ENCODE data around the gene SPP2.

GRCh38 chr2:234031207-234031606, 19.3 kb upstream of the SPP2 start:
- no peak for TF ChIP-seq ZFX (IDR thresholded peaks at IDR 0.05)
- TF ChIP-seq CTCF (conservative IDR thresholded peaks at IDR 0.05) = no peak
